C4-2B (cell line): ENCODE data around the gene IL6ST.
"Not testable (repeated sequence)": the region's sequence is repeated elsewhere in the genome, so short reads cannot be mapped to it uniquely, and the experiment has no call there.

Source experiments
- ZFX ChIP-seq: fragments of 450-650 bp; IDR thresholded peaks from 2 replicates; pipeline ENCODE4 v1.6.1; 2017
- TF ChIP-seq, protein P1 (sequence below): fragments of 450-650 bp; conservative IDR thresholded peaks from 2 replicates; pipeline ENCODE4 v1.5.1; 2017; ENCODE audit warnings: mild to moderate bottlenecking

DNA sequence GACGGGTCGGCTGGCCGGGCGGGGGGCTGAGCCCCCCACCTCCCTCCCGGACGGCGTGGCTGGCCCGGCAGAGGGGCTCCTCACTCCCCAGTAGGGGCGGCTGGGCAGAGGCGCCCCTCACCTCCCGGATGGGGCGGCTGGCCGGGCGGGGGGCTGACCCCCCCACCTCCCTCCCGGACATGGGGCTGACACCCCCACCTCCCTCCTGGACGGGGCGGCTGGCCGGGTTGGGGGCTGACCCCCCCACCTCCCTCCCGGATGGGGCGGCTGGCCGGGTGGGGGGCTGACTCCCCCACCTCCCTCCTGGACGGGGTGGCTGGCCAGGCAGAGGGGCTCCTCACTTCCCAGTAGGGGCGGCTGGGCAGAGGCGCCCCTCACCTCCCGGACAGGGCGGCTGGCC, 19.9 kb upstream of the IL6ST start:
- TF ChIP-seq, protein P1, sequence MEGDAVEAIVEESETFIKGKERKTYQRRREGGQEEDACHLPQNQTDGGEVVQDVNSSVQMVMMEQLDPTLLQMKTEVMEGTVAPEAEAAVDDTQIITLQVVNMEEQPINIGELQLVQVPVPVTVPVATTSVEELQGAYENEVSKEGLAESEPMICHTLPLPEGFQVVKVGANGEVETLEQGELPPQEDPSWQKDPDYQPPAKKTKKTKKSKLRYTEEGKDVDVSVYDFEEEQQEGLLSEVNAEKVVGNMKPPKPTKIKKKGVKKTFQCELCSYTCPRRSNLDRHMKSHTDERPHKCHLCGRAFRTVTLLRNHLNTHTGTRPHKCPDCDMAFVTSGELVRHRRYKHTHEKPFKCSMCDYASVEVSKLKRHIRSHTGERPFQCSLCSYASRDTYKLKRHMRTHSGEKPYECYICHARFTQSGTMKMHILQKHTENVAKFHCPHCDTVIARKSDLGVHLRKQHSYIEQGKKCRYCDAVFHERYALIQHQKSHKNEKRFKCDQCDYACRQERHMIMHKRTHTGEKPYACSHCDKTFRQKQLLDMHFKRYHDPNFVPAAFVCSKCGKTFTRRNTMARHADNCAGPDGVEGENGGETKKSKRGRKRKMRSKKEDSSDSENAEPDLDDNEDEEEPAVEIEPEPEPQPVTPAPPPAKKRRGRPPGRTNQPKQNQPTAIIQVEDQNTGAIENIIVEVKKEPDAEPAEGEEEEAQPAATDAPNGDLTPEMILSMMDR: not testable (repeated sequence)
- TF ChIP-seq ZFX: not testable (repeated sequence)
